CD4-positive, alpha-beta T cell treated with Interleukin-6 at 100 ng/mL for 8 hours (primary cell): ENCODE data around the gene RAB4A.

Source experiments
- DNase-seq: peaks from one replicate; pipeline ENCODE4 v3.0.0-alpha.2; 2020; ENCODE audit warnings: mixed read lengths, low spot score

The RAB4A gene

GRCh38 chr1:229298420-229298819 lies 27.5 kb downstream of the RAB4A start:
- DNase-seq = no peak

DNA sequence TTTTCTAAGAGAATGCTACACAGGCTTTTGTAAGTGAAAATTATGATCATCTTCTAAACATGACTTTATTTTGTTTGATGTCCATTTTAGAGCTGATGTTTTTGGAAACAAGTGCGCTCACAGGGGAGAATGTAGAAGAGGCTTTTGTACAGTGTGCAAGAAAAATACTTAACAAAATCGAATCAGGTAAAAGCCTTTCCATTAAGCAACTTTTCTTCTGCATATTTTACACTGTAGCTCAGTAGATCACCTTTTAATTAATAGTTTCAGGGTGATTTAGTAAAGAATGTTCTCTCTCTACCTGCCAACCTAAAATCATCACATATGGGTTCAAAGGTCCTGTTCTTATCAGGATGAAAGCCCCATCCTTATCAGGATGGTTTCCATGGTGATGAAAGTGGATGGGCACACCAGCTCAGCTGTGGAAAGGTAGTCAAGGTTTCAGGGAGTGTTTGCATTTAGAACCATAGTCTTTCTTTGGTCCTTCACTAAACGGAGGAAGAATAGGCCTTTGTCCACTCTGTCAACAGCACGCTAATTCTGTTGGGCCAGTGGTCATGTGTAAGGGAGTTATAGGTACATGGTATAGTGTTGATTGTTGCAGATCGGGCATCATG lies 28.1 kb downstream of the RAB4A start:
- DNase-seq = no peak

DNA sequence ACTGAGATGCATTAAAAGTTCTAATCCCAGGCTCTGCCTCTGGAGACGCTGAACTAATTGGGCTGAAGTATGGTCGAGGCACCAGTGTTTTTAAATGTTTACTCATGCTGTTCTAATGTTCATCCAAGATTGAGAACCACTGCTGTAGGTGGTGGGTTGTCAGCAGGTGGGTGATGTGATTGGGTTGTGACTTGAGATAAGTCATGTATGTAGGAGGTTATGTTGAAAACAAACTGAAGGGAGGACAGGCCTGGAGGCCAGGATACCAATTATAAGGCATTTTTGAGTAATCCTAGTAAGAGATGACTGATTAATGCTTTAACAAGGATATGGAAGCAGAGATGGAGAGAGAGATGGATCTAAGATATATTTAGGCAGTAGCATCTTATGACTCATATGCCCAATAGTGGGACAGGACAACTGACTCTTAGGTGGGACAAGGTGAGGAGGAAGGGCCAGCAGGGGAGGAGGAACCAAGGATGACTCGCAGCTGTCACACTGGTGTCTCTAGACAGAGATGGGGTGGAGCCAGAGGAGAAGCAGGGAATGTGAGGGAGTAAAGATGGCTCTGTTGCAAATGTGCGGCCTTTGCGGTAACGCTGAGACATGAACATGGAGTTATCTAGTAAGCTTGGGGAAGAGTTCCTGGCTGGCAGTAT lies 29.3 kb downstream of the RAB4A start:
- DNase-seq = no peak

- DNase-seq = no peak
Measured at GRCh38 chr1:229302740-229303139, 31.8 kb downstream of the RAB4A start.

DNA sequence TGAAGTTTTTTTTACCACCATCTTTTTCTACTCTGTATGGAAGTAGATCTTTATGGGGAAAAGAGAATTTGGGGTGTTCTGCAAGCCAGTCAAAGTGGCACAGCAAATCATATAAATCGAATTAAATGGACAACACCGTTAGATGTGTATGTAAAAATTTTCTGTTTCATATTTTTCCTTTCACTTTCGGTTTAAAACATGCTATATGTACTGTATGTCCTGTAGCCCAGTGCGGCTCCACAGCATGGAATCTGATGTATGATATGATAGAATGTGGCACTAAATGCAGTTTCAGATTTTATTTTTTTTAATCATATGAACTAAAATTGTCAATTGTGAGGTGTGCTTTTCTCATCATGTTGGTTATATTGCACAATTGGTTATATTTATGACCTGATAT lies 32.9 kb downstream of the RAB4A start:
- DNase-seq = no peak

DNA sequence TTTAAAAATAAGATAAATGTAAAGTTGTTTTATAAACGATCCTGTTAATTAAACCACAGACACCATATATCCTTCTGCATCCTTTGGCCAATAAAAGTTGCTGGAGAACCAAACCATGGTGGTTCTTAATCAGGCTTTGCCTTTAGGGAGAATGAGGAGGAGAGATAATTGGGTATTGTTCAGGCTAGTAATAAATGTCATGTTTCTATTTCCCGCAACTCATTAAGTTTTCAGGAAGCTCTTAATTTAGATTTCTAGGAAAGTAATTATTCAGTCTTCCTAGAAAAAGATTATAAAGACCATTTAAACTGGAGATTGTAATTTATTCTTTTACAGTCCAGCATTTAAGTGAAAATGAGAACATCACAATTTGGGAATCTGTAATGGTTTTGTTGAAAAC lies 34.5 kb downstream of the RAB4A start:
- no peak for DNase-seq

DNA sequence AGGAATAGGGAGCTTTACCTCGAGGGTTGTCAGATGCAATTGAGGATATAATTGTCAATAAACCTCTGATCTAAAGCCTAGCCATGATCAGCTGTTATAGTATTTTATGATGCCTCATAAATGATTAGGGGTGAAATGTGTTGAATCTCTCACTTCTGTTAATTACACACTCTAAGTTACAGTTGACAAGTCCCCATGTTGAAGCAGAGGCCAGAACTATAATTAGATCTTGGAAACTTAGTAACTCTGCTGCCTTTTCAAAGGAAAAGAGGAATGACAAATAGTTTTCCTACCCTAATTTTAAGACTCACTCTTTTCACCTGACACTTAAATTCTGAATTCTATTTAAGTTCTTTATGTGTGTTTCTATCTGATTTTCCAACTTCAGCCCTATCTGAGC lies 38.2 kb downstream of the RAB4A start:
- DNase-seq = no peak

DNA sequence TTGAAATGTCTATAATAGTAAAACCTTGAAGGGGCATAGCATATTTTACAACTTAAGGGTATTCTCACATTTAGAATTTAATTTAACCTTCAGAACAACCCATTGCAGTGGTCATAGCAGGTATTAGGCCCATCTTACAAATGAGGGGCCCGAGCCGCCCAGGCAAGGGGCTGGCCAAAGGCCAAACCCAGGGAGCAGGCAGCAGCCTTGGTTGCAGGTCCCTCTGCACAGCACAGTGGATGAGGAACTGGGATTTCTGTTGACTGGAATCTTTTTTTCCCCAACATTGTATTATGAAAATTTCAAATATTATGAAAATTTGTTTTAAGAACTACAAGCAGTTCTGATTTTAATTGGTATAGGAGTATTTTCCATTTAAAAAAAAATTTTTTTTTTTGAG lies 38.8 kb downstream of the RAB4A start:
- DNase-seq = no peak

DNA sequence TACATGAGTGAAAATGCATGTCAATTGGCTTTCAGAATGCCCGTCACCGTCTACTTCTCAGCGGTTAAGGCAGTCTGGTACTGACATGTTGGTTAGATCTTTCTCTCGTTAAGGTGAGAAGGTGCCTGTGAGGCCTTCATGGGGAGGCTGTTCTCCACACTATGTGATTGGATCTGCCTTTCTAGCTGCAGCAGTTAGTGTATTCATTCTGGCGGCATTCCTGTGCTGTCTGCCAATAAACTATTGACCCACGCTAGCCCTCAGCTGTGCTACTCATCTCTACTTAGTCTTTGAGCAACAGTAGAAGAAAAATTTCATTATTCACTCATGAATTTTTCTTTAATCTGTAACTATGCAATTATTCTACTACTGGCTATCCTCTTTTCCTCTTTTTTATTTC lies 39.9 kb downstream of the RAB4A start:
- DNase-seq = no peak

- no peak for DNase-seq
Measured at GRCh38 chr1:229316166-229316565, 45.3 kb downstream of the RAB4A start.

- DNase-seq = no peak
Measured at GRCh38 chr1:229318056-229318455, 47.1 kb downstream of the RAB4A start.

DNA sequence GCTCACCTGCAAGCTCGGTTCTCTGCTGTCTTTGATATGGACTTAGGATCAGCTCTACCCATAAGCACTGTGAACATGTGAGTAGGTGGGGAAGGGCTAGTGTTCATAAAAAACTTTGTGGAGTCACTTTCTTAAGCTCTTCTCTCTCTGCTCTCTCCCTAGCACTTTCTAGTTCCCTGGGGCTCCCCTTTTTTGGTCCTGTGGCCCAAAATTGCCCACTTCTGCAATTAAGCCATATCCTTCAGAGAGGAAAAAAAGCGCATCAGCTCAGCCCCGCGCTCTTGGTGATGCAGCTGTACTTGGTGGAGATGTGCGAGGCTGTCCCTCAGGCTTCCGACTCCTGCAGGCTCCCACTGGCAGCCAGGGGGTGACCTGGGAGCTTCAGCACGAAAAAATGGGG lies 48.6 kb downstream of the RAB4A start:
- no peak for DNase-seq

DNA sequence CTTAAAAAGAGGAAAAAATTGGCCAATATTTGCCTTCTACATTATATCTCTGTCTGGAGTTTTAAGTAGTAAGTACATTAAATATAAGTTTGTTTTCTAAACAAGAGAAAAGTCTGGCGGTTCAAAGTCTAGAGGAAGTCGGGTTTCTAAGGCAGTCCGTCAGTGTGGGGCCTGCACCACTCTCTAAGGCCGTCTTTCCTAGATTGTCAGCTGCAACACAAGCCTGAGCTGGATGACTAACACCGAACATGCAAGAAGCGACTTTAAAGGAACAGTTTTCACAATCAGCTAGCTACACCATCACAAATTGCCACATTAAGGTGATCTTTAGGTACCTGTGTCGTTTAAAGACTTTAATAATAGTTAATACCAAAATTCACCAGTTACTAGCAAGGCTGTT lies 52.3 kb downstream of the RAB4A start:
- no peak for DNase-seq

DNA sequence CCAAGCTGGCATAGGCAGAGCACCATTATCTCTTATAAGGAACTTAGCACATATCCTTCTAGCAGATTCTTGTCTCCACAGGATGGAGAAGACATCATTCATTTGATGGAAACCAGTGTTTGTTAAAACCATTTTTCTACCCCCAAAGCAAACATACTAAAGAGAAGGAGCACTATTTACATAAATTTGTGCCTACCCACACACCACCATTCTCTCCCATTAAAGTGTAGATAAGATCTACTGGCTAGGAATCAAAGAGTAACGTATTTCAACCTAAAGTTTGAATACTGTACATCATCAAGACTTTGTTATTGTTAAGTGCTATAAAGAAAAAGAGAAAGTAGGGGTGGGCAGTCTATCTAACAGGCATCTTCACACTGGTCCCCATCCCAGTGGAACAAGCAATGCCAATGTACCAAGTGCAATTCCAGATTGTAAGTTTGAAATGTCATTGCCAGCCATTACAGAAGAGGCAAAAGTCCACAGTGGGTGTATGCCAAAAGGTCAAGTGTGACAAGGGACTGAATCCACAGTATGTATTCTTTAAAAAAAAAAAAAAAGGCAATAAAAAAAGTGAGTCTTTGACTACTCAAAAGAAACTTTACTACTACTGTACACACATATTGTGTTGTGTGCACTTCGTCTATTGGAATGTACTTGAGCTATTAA lies 53.1 kb downstream of the RAB4A start:
- no peak for DNase-seq

DNA sequence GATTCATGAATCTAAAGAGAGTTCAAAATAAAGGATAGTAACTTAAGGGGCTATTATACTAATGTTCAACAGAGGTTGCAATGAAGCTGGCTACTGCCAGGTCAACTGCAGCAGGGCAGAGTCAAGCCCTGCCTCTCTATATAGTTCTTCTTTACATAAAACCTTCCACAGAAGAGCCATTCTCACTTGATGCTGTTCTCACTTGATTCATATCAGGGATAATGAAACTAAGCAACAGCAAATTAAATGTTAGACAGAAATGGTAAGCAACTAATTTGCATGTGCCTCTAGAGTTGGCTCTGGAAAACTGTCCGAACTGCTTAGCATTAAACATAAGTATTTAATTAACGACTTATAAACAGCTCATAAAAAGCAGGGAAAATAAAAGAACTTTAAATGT lies 54.5 kb downstream of the RAB4A start:
- DNase-seq = no peak

GRCh38 chr1:229325853-229326487 lies 55.1 kb downstream of the RAB4A start:
- DNase-seq = peak; percentile 4

DNA sequence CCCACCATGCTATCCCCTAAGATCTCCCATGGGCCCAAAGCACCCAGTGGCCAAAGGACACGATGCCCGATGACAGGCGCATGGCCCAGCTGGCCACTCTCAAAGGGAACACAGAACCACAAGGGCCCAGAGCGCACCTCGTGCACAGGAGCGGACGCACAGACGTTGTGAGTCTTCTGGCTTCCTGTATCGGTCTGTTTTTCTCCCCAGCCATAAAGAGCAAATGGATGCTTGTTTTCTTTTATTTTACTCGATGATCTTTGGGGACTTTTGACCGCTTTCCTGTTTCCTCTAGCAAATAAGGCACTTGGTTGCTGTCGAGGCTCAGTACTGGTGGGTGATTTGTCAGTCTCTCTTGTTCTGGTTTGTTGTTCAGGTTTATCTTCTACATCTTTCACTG lies 55.7 kb downstream of the RAB4A start:
- DNase-seq = peak; percentile 2

- DNase-seq = peak; percentile 11
Measured at GRCh38 chr1:229327765-229328164, 56.9 kb downstream of the RAB4A start.

- DNase-seq = no peak
Measured at GRCh38 chr1:229328598-229329362, 57.9 kb downstream of the RAB4A start.

DNA sequence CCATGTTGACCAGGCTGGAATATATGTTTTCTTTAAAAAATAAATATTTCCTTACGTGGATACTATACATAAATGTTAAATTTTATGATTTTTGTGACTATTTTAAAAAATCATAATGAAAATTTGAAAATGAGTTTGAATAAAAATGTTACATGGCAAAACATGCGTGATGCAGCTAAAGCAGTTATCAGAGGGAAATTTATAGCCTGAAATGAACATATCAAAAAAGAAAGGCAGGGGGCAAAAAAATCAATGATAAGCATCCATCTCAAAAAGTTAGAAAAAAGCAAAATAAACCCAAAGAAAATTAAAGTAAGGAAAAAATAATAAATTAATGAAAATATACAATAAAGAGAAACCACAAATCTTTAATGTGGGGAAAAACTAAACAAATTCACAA lies 63.4 kb downstream of the RAB4A start:
- DNase-seq = no peak

DNA sequence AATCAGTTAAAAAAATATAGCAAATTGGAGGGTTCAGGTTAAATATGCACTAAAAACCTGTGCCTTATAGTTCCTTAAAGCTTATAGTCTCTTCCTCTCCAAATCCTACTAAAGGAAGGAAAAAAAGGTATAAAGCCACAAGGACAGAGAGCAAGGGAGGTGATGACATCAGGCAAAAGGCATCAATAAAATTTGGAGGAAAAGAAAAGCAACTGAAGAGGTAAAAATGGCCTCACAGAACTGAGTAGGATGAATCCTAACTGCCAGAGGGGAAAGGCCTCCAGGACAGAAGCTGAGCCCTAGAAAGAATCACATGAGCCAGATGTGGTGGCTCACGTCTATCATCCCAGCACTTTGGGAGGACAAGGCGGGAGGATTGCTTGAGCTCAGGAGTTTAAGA lies 63.8 kb downstream of the RAB4A start:
- no peak for DNase-seq

DNA sequence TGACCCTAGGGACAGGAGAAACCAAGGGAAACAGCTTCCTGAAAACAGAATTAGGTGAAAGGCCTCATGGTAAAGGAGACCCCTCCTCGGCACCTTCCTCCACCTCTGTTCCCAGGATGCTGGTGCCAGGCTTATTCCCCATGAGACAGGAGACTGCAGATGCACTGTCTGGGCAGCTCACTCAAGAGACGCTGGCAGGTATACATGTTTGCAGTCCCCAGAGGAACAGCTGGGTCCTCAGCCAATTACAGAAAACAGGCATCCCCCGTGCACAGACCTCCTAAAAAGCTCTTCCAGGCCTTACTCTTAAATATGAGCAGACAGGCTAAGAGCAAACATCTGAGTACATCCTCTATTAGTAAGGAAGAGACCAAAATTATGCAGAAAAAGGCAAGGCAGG lies 65.4 kb downstream of the RAB4A start:
- no peak for DNase-seq
